ENCODE measurements around the gene UBE2E1.

DNA sequence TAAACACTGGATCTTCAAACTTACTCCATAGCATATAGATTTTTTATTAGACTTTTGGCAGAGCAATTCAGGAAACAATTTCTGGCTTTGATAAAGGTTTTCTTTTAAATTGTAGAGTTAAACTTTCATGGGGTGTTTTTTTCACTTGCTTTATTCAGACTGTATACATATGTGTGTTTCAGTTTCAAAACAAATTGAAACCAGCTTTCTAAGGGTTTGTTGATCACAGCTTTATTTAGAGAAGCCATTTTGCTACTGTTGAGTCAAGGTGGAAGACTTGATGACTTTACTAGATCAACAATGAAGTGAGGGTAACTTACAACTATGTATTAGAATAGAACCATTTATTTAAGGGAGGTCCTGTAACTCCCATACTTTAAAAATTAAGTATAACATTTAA is 6.2 kb downstream of the UBE2E1 start:
- no peak for TF ChIP-seq POLR2AphosphoS5 (IDR thresholded peaks at IDR 0.05)
- TF ChIP-seq, protein P1, sequence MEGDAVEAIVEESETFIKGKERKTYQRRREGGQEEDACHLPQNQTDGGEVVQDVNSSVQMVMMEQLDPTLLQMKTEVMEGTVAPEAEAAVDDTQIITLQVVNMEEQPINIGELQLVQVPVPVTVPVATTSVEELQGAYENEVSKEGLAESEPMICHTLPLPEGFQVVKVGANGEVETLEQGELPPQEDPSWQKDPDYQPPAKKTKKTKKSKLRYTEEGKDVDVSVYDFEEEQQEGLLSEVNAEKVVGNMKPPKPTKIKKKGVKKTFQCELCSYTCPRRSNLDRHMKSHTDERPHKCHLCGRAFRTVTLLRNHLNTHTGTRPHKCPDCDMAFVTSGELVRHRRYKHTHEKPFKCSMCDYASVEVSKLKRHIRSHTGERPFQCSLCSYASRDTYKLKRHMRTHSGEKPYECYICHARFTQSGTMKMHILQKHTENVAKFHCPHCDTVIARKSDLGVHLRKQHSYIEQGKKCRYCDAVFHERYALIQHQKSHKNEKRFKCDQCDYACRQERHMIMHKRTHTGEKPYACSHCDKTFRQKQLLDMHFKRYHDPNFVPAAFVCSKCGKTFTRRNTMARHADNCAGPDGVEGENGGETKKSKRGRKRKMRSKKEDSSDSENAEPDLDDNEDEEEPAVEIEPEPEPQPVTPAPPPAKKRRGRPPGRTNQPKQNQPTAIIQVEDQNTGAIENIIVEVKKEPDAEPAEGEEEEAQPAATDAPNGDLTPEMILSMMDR (IDR thresholded peaks at IDR 0.05), result no peak
- no peak for TF ChIP-seq POLR2A (IDR thresholded peaks at IDR 0.05)

Measured in gastroesophageal sphincter (tissue), 3 donors.